Colonic mucosa (tissue), 4 donors: ENCODE data around the gene PTPRU. TPM values are rescaled to one million over a fixed set of nuclear protein-coding genes. Genes with fewer than 3 reads are reported as not detected.

Experiments used
- DNase-seq: peaks from one replicate; pipeline ENCODE4 v3.0.0-alpha.2; 2020
- H3K27ac ChIP-seq: fragments of 200-600 bp; one replicate; pipeline ENCODE4 v1.8.0; 2021
- H3K27me3 ChIP-seq: fragments of 200-600 bp; one replicate; pipeline ENCODE4 v1.8.0; 2021
- H3K36me3 ChIP-seq: fragments of 200-600 bp; one replicate; pipeline ENCODE4 v1.8.0; 2021
- H3K4me1 ChIP-seq: fragments of 200-600 bp; one replicate; pipeline ENCODE4 v1.8.0; 2021; ENCODE audit warnings: mild to moderate bottlenecking
- H3K4me3 ChIP-seq: fragments of 200-600 bp; one replicate; pipeline ENCODE4 v1.8.0; 2021
- H3K9ac ChIP-seq, 2 donors: one replicate each; pipeline ENCODE4 v1.7.0; 2013; ENCODE audit warnings: control low read depth in 2 of 2, low read depth in 2 of 2, low read length in 2 of 2
- H3K9me3 ChIP-seq: fragments of 200-600 bp; one replicate; pipeline ENCODE4 v1.8.0; 2021
- intact Hi-C: fragments of 100-400 bp; cut with DNase I; formaldehyde crosslinking; loops from one replicate; pipeline ENCODE4 v1.14.1; 2022
- total RNA-seq, 2 donors: library from RNA; stranded (reverse); fragmentation: NEBNext Ultra II Directional in 1 of 2; extraction: Animal tissue kit (Norgen Biotek cat#: 25700) in 1 of 2; gene quantifications; one replicate each; pipeline ENCODE4 v1.2.1, GENCODE V29; 2021
- TF ChIP-seq, protein P1 (sequence below): fragments of 200-600 bp; IDR thresholded peaks from one replicate; pipeline ENCODE4 v1.8.0; 2022; ENCODE audit warnings: antibody characterized with exemption, mild to moderate bottlenecking
- donor health status: healthy.
- donor health status: DM: no; HTN: no; CAD: no.
- donor health status: DM: no; HTN: no; CAD: no.

The PTPRU gene
- 1 to 10 TPM; 2.3 to 4.8 TPM for total RNA-seq

GRCh38 chr1:29235955-29236711 lies at the start of gene PTPRU:
Gene PTPRU, plus strand, starts transcription at chr1:29236522. Its CDS starts 123 bp downstream, at chr1:29236645.
- TF ChIP-seq, protein P1, sequence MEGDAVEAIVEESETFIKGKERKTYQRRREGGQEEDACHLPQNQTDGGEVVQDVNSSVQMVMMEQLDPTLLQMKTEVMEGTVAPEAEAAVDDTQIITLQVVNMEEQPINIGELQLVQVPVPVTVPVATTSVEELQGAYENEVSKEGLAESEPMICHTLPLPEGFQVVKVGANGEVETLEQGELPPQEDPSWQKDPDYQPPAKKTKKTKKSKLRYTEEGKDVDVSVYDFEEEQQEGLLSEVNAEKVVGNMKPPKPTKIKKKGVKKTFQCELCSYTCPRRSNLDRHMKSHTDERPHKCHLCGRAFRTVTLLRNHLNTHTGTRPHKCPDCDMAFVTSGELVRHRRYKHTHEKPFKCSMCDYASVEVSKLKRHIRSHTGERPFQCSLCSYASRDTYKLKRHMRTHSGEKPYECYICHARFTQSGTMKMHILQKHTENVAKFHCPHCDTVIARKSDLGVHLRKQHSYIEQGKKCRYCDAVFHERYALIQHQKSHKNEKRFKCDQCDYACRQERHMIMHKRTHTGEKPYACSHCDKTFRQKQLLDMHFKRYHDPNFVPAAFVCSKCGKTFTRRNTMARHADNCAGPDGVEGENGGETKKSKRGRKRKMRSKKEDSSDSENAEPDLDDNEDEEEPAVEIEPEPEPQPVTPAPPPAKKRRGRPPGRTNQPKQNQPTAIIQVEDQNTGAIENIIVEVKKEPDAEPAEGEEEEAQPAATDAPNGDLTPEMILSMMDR: peak; percentile 62
- H3K9me3 ChIP-seq: no peaks in the 10 kb centered on the region
- intact Hi-C loops: loop anchor here (5.0 to 10.0 kb wide), 5 partner anchors 611 to 1471 kb away; no protein-coding TSS in a partner anchor

GRCh38 chr1:29186707-29187106 lies 49.6 kb upstream of the PTPRU start:
- no peaks in the 10 kb centered on the region for H3K9me3 ChIP-seq
- DNase-seq: no peak

More at GRCh38 chr1:29235955-29236711, at the start of gene PTPRU:
- DNase-seq: peak; percentile 74
- no peaks in the 10 kb centered on the region for H3K36me3 ChIP-seq
- peaks cover 6% of the 10 kb centered on the region for H3K4me1 ChIP-seq
- H3K4me3 ChIP-seq: peak within 1 kb of the TSS; percentile 56
- H3K27ac ChIP-seq: no peak within 1 kb of the TSS
- H3K9ac ChIP-seq: peak within 1 kb of the TSS; percentile 48 to 70
- H3K27me3 ChIP-seq: peaks cover 23% of the 10 kb centered on the region

DNA sequence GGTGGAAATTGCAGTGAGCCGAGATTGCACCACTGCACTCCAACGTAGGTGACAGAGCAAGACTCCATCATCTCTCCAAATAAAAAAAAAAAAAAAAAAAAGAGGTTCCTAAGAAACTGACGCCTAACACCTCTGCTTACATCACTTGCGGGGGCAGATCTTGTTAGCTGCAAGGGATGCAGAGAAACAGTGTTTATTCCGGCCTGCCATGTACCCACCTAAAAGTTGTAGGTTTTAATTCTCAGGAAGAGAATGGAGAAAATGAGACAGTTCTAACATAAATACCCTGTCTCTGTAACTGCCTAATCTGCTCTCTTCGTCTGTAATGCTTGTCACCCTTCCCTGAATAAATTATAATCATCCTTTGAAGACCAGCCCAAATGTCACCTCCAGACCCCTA lies 45.6 kb upstream of the PTPRU start:
- Histone ChIP-seq H3K36me3 (no peaks in the 10 kb centered on the region), H3K4me3 (no peak overlapping the region), H3K4me1 (no peaks in the 10 kb centered on the region), H3K27me3 (no peaks in the 10 kb centered on the region), H3K9me3 (no peaks in the 10 kb centered on the region), H3K9ac (no peak overlapping the region), H3K27ac (no peak overlapping the region)
- intact Hi-C loops: no loop called here
- no peak for DNase-seq
- TF ChIP-seq, protein P1: no peak

More at GRCh38 chr1:29186707-29187106, 49.6 kb upstream of the PTPRU start:
- Histone ChIP-seq H3K36me3 (no peaks in the 10 kb centered on the region), H3K4me3 (no peak overlapping the region), H3K4me1 (no peaks in the 10 kb centered on the region), H3K27me3 (no peaks in the 10 kb centered on the region), H3K9ac (no peak overlapping the region), H3K27ac (no peak overlapping the region)
- TF ChIP-seq, protein P1: no peak
- intact Hi-C loops: no loop called here

GRCh38 chr1:29193879-29194455 lies 42.4 kb upstream of the PTPRU start:
- Histone ChIP-seq H3K27ac (no peak overlapping the region), H3K36me3 (no peaks in the 10 kb centered on the region), H3K27me3 (no peaks in the 10 kb centered on the region), H3K9me3 (no peaks in the 10 kb centered on the region), H3K9ac (no peak overlapping the region), H3K4me1 (no peaks in the 10 kb centered on the region), H3K4me3 (no peak overlapping the region)
- TF ChIP-seq, protein P1: no peak
- DNase-seq: no peak
- intact Hi-C loops: no loop called here

DNA sequence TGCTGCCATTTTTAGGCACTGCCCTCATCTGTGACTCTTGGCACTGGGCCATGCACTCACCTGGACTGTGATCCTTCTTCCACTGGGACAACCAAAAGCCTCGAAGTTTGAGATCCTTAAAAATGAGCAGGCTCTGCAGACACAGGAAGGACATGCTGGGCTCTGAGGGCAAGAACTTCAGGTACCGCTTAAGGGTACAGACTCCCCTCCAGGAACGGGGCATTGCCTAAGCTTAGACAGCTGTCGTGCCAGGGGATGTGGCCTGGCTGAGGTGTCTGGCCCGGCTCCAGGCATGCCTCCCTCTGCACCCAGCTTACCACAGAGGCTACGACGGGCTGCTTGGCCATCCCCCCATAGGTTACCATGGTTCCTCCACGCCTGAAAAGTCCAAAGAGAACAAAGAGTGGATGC lies 40.4 kb upstream of the PTPRU start:
- Histone ChIP-seq H3K4me1 (no peaks in the 10 kb centered on the region), H3K36me3 (no peaks in the 10 kb centered on the region), H3K4me3 (no peak overlapping the region), H3K9ac (no peak overlapping the region), H3K27ac (no peak overlapping the region), H3K27me3 (no peaks in the 10 kb centered on the region), H3K9me3 (no peaks in the 10 kb centered on the region)
- no peak for DNase-seq
- intact Hi-C loops: no loop called here
- TF ChIP-seq, protein P1: no peak
